H7 (cell line): ENCODE data around the gene GUCY1B1. TPM values are rescaled to one million over a fixed set of nuclear protein-coding genes. Genes with fewer than 3 reads are reported as not detected.
"Not testable (repeated sequence)": the region's sequence is repeated elsewhere in the genome, so short reads cannot be mapped to it uniquely, and the experiment has no call there.

Experiments
- DNase-seq: peaks from one replicate; pipeline ENCODE4 v3.0.0; 2012
- H3K27me3 ChIP-seq: 2 replicates; pipeline ENCODE4 v1.6.0; 2011; ENCODE audit warnings: mild to moderate bottlenecking, low read length; ENCODE audit not compliant: control insufficient read depth, insufficient read depth
- H3K36me3 ChIP-seq: replicated peaks from 2 replicates; pipeline ENCODE4 v1.5.1; 2011; ENCODE audit warnings: low read length; ENCODE audit not compliant: control insufficient read depth, insufficient read depth
- H3K4me3 ChIP-seq: 2 replicates; pipeline ENCODE4 v1.5.1; 2011; ENCODE audit warnings: low read depth, mild to moderate bottlenecking, control low read depth, low read length, moderate library complexity; ENCODE audit not compliant: insufficient read depth
- total RNA-seq: library from RNA; depleted of rRNA; stranded (reverse); fragments of >200 nt; shearing (Covaris generic); gene quantifications from 2 replicates; pipeline ENCODE4 v1.2.3, GENCODE V29; 2014

The GUCY1B1 gene
- total RNA-seq, 1 experiment from 2014 or later, result 5.1 TPM

GRCh38 chr4:155773196-155773800, 14.5 kb downstream of the GUCY1B1 start:
- no peaks in the 10 kb centered on the region for H3K36me3 ChIP-seq
- H3K27me3 ChIP-seq, result no peaks in the 10 kb centered on the region
- DNase-seq, result no peak
- no peak overlapping the region for H3K4me3 ChIP-seq

GRCh38 chr4:155774033-155774432, 15.2 kb downstream of the GUCY1B1 start:
- DNase-seq, result no peak
- Histone ChIP-seq H3K4me3 (no peak overlapping the region), H3K27me3 (no peaks in the 10 kb centered on the region), H3K36me3 (no peaks in the 10 kb centered on the region)

- Histone ChIP-seq H3K4me3 (no peak overlapping the region), H3K36me3 (no peaks in the 10 kb centered on the region), H3K27me3 (no peaks in the 10 kb centered on the region)
- no peak for DNase-seq
Observed at GRCh38 chr4:155777971-155778735, 19.3 kb downstream of the GUCY1B1 start.

GRCh38 chr4:155780775-155781174, 22.0 kb downstream of the GUCY1B1 start:
- no peak overlapping the region for H3K4me3 ChIP-seq
- H3K27me3 ChIP-seq, result no peaks in the 10 kb centered on the region
- no peaks in the 10 kb centered on the region for H3K36me3 ChIP-seq
- DNase-seq, result no peak

GRCh38 chr4:155781249-155781831, 22.5 kb downstream of the GUCY1B1 start:
- no peaks in the 10 kb centered on the region for H3K36me3 ChIP-seq

GRCh38 chr4:155784637-155785036, 25.8 kb downstream of the GUCY1B1 start:
- no peaks in the 10 kb centered on the region; the same call in 1 of the 2 replicates for H3K27me3 ChIP-seq
- no peaks in the 10 kb centered on the region for H3K36me3 ChIP-seq
- H3K4me3 ChIP-seq, result no peak overlapping the region
- DNase-seq, result no peak

More at GRCh38 chr4:155781249-155781831, 22.5 kb downstream of the GUCY1B1 start:
- no peaks in the 10 kb centered on the region for H3K27me3 ChIP-seq
- DNase-seq, result no peak
- no peak overlapping the region for H3K4me3 ChIP-seq

- Histone ChIP-seq H3K36me3 (no peaks in the 10 kb centered on the region), H3K27me3 (no peaks in the 10 kb centered on the region; the same call in 1 of the 2 replicates), H3K4me3 (no peak overlapping the region)
- no peak for DNase-seq
Observed at GRCh38 chr4:155785828-155786227, 27.0 kb downstream of the GUCY1B1 start.

GRCh38 chr4:155787113-155787710, 28.4 kb downstream of the GUCY1B1 start:
- Histone ChIP-seq H3K27me3 (no peaks in the 10 kb centered on the region; the same call in 1 of the 2 replicates), H3K36me3 (no peaks in the 10 kb centered on the region), H3K4me3 (no peak overlapping the region)
- DNase-seq, result peak; percentile 47

GRCh38 chr4:155789391-155789790, 30.6 kb downstream of the GUCY1B1 start:
- no peaks in the 10 kb centered on the region for H3K36me3 ChIP-seq
- H3K27me3 ChIP-seq, result no peaks in the 10 kb centered on the region; the same call in 1 of the 2 replicates
- DNase-seq, result no peak
- H3K4me3 ChIP-seq, result no peak overlapping the region

GRCh38 chr4:155789982-155790381, 31.2 kb downstream of the GUCY1B1 start:
- no peak for DNase-seq
- H3K27me3 ChIP-seq, result no peaks in the 10 kb centered on the region; the same call in 1 of the 2 replicates

GRCh38 chr4:155794589-155795236, 35.9 kb downstream of the GUCY1B1 start:
- no peak for DNase-seq
- no peak overlapping the region for H3K4me3 ChIP-seq
- H3K36me3 ChIP-seq, result no peaks in the 10 kb centered on the region
- H3K27me3 ChIP-seq, result no peaks in the 10 kb centered on the region

More at GRCh38 chr4:155789982-155790381, 31.2 kb downstream of the GUCY1B1 start:
- H3K36me3 ChIP-seq, result no peaks in the 10 kb centered on the region
- H3K4me3 ChIP-seq, result no peak overlapping the region

- DNase-seq, result peak; percentile 26
- H3K4me3 ChIP-seq, result no peak overlapping the region
- no peaks in the 10 kb centered on the region for H3K27me3 ChIP-seq
- H3K36me3 ChIP-seq, result no peaks in the 10 kb centered on the region
Observed at GRCh38 chr4:155795991-155796390, 37.2 kb downstream of the GUCY1B1 start.

- DNase-seq, result not testable (repeated sequence)
Observed at GRCh38 chr4:155797581-155797980, 38.8 kb downstream of the GUCY1B1 start.

GRCh38 chr4:155799116-155799793, 40.4 kb downstream of the GUCY1B1 start:
- H3K4me3 ChIP-seq, result no peak overlapping the region
- H3K27me3 ChIP-seq, result no peaks in the 10 kb centered on the region
- H3K36me3 ChIP-seq, result no peaks in the 10 kb centered on the region
- DNase-seq, result no peak

More at GRCh38 chr4:155797581-155797980, 38.8 kb downstream of the GUCY1B1 start:
- not testable (repeated sequence) for H3K27me3 ChIP-seq, H3K36me3 ChIP-seq, H3K4me3 ChIP-seq
